HFFc6 (cell line): ENCODE results near the gene PLA2G4F. TPM values are rescaled to one million over a fixed set of nuclear protein-coding genes. Genes with fewer than 3 reads are reported as not detected.

Experiments
- DNase-seq: peaks from one replicate; pipeline ENCODE4 v3.0.0-alpha.2; 2018
- H3K27ac Mint-ChIP-seq: 2 replicates; pipeline ENCODE4 v1.8.0; 2020; ENCODE audit warnings: mild to moderate bottlenecking, mixed read lengths
- H3K27me3 Mint-ChIP-seq: 2 replicates; pipeline ENCODE4 v1.8.0; 2021; ENCODE audit warnings: mild to moderate bottlenecking, moderate library complexity, mixed read lengths; ENCODE audit not compliant: insufficient read depth
- H3K36me3 Mint-ChIP-seq: 2 replicates; pipeline ENCODE4 v1.8.0; 2021; ENCODE audit warnings: low read depth, mixed read lengths
- H3K4me1 Mint-ChIP-seq: 2 replicates; pipeline ENCODE4 v1.8.0; 2020; ENCODE audit warnings: low read depth, mixed read lengths
- H3K4me3 Mint-ChIP-seq: 2 replicates; pipeline ENCODE4 v1.8.0; 2020; ENCODE audit warnings: mild to moderate bottlenecking, moderate library complexity, mixed read lengths
- H3K9me3 Mint-ChIP-seq: 2 replicates; pipeline ENCODE4 v1.8.0; 2020; ENCODE audit warnings: mild to moderate bottlenecking, mixed read lengths
- CTCF ChIP-seq: fragments of 200-600 bp; sonication (generic); IDR thresholded peaks from 2 replicates; pipeline ENCODE4 v1.5.0; 2021; ENCODE audit warnings: antibody characterized with exemption, mild to moderate bottlenecking
- total RNA-seq, 6 experiments: library from RNA; stranded (reverse); fragmentation: NEBNext Ultra II Directional; extraction: Animal tissue kit (Norgen Biotek cat#: 25700); gene quantifications; 2 replicates in 1 of 6; 3 replicates in 5 of 6; pipeline ENCODE4 v1.2.3, GENCODE V29; 2021

Gene PLA2G4F
- total RNA-seq, 6 experiments from 2014 or later, result not detected

DNA sequence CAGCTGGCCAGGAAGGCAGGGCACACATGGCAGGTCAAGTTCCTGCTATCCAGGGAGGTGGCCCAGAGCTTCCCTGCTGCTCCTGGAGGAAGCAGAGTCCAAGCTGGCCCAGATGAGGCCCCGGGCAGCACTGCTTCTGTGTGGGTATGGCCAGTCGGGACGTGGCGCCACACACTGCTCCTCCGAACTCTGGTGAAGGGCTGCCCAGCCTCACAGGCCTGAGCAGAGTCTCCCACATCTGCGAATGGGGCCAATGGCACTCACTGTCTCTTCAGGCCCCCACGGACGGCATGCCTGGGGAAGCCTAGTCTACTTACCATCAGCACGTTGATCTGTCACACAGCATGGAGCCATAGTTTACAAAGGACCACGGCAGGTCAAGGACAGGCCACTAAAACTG, 2.5 kb upstream of the PLA2G4F start:
- H3K4me3 Mint-ChIP-seq, result no peak overlapping the region
- H3K4me1 Mint-ChIP-seq, result peaks cover 9% of the 10 kb centered on the region
- H3K27me3 Mint-ChIP-seq, result peaks cover 2% of the 10 kb centered on the region; the same call in 1 of the 2 replicates
- TF ChIP-seq CTCF, result no peak
- H3K27ac Mint-ChIP-seq, result no peak overlapping the region; the same call in 1 of the 2 replicates
- DNase-seq, result no peak
- H3K9me3 Mint-ChIP-seq, result no peaks in the 10 kb centered on the region
- H3K36me3 Mint-ChIP-seq, result peaks cover 19% of the 10 kb centered on the region

DNA sequence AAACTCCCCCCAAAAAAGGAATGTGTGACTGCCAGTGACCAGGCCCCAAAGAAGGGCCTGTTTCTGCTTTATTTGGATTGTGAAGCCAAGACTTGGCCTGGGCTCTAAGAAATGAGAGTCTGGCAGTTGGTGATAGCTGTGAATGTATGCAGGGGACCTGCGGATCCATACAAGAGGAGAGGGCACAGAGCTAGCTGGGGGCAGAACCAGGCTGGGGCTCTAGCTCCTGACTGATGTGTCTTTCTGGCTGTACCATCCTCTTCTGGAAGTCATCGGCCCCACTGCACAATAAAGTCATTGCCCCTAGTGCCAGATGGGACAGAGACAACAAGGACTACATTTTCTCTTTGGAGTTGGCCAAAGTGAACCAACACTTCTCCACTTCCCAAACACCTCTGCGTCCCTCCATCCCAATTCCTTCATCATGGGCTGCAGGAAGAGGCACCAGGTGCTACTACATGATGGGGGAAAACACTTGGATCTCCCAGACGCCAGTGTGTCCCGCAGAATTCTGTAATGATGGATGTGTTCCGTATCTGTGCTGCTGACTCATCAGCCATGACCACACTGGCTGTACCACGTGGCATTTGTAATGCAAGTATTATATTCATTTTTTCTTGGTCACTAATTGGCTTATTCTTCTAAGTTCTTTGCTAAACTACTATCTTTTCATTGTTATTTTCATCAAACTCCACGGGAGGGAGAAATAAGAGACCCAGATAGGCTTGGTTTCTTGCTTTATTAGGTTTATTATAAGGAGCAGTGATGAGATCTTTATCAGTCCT, 1.7 kb upstream of the PLA2G4F start:
- Mint-ChIP-seq H3K27ac (peak overlapping the region; percentile 63; the same call in 1 of the 2 replicates), H3K4me3 (no peak overlapping the region)
- no peak for TF ChIP-seq CTCF

DNA sequence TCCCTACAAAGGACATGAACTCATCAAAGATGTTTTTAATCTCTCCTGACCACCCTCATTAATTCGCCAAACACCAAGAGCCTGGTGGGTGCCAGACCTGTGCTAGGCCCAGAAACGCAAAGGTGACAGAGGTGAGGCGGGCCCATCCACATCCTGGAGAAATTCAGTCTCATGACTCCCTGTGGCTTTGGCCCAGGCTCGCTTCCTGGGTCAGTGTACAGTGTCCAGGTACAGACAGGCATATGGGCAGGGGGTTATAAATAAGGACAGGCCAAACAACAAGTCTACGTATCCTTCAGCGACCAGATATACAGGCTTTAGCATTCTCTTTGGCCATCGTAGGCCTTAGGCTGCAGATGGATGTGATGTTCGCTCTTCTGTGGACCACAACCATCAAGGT, 945 bp upstream of the PLA2G4F start:
- peaks cover 9% of the 10 kb centered on the region for H3K4me1 Mint-ChIP-seq
- H3K36me3 Mint-ChIP-seq, result peaks cover 6% of the 10 kb centered on the region
- peaks cover 9% of the 10 kb centered on the region for H3K27me3 Mint-ChIP-seq
- H3K4me3 Mint-ChIP-seq, result no peak overlapping the region
- TF ChIP-seq CTCF, result no peak
- H3K9me3 Mint-ChIP-seq, result no peaks in the 10 kb centered on the region
- H3K27ac Mint-ChIP-seq, result no peak overlapping the region
- no peak for DNase-seq

More for the DNA sequence above, 1.7 kb upstream of the PLA2G4F start:
- Mint-ChIP-seq H3K4me1 (peaks cover 9% of the 10 kb centered on the region), H3K27me3 (peaks cover 9% of the 10 kb centered on the region), H3K36me3 (peaks cover 11% of the 10 kb centered on the region), H3K9me3 (no peaks in the 10 kb centered on the region)
- no peak for DNase-seq

- no peak overlapping the region for H3K27ac Mint-ChIP-seq
- no peak for DNase-seq
- TF ChIP-seq CTCF, result no peak
- no peak overlapping the region for H3K4me3 Mint-ChIP-seq
- peaks cover 15% of the 10 kb centered on the region for H3K27me3 Mint-ChIP-seq
- peaks cover 9% of the 10 kb centered on the region for H3K4me1 Mint-ChIP-seq
- peaks cover 6% of the 10 kb centered on the region for H3K36me3 Mint-ChIP-seq
- no peaks in the 10 kb centered on the region for H3K9me3 Mint-ChIP-seq
Measured at GRCh38 chr15:42155546-42156242, 742 bp downstream of the PLA2G4F start.

- DNase-seq, result no peak
- Mint-ChIP-seq H3K27me3 (peaks cover 19% of the 10 kb centered on the region), H3K4me3 (no peak overlapping the region), H3K27ac (no peak overlapping the region), H3K4me1 (peaks cover 9% of the 10 kb centered on the region), H3K9me3 (no peaks in the 10 kb centered on the region), H3K36me3 (peaks cover 6% of the 10 kb centered on the region)
- no peak for TF ChIP-seq CTCF
Measured at GRCh38 chr15:42154956-42155355, 1.5 kb downstream of the PLA2G4F start.
